Measurements from ENCODE around the gene CAPN2. TPM values are rescaled to one million over a fixed set of nuclear protein-coding genes. Genes with fewer than 3 reads are reported as not detected.
A peak's percentile ranks its signal among the peaks of the same experiment; 100 is the strongest.

CAPN2 gene
- polyA plus RNA-seq (2012; ENCODE audit: missing spikeins), result 43.2 TPM

GRCh38 chr1:223712194-223712849, at the start of gene CAPN2:
TSS of gene CAPN2 (plus strand) at chr1:223712539. CDS start at chr1:223712641, 102 bp downstream.
- no peak for TF ChIP-seq TAF1 (IDR thresholded peaks at IDR 0.05; ENCODE audit: borderline replicate concordance, low read depth, low read length)
- peak; percentile 65; the same call in 1 of the 2 replicates for TF ChIP-seq POLR2A (IDR thresholded peaks at IDR 0.05; ENCODE audit: low read depth, low read length)
- peak; percentile 82 for FAIRE-seq
- DNase-seq (ENCODE audit: insufficient read length), result peak; percentile 71

GRCh38 chr1:223662943-223663342, 49.4 kb upstream of the CAPN2 start:
- TF ChIP-seq POLR2A (IDR thresholded peaks at IDR 0.05; ENCODE audit: low read depth, low read length) (no peak), POLR2AphosphoS5 (IDR thresholded peaks at IDR 0.05; ENCODE audit: low read depth, low read length) (no peak), TAF1 (IDR thresholded peaks at IDR 0.05; ENCODE audit: borderline replicate concordance, low read depth, low read length) (no peak)

GRCh38 chr1:223664106-223664505, 48.2 kb upstream of the CAPN2 start:
- FAIRE-seq (no peak), DNase-seq (ENCODE audit: insufficient read length) (no peak)

More at GRCh38 chr1:223662943-223663342, 49.4 kb upstream of the CAPN2 start:
- FAIRE-seq (no peak), DNase-seq (ENCODE audit: insufficient read length) (no peak)

GRCh38 chr1:223665592-223666312, 46.6 kb upstream of the CAPN2 start, which contains the start of gene CAPN8:
TSS of gene CAPN8 (minus strand) at chr1:223665701. CDS start at chr1:223665646, 55 bp downstream.
- DNase-seq (ENCODE audit: insufficient read length) (no peak), FAIRE-seq (no peak)

More at GRCh38 chr1:223664106-223664505, 48.2 kb upstream of the CAPN2 start:
- TF ChIP-seq TAF1 (IDR thresholded peaks at IDR 0.05; ENCODE audit: borderline replicate concordance, low read depth, low read length) (no peak), POLR2A (IDR thresholded peaks at IDR 0.05; ENCODE audit: low read depth, low read length) (no peak), POLR2AphosphoS5 (IDR thresholded peaks at IDR 0.05; ENCODE audit: low read depth, low read length) (no peak)

GRCh38 chr1:223667484-223668182, 44.7 kb upstream of the CAPN2 start:
- FAIRE-seq, result no peak
- DNase-seq (ENCODE audit: insufficient read length), result no peak
- no peak for TF ChIP-seq POLR2A (IDR thresholded peaks at IDR 0.05; ENCODE audit: low read depth, low read length)
- no peak for TF ChIP-seq POLR2AphosphoS5 (IDR thresholded peaks at IDR 0.05; ENCODE audit: low read depth, low read length)
- TF ChIP-seq TAF1 (IDR thresholded peaks at IDR 0.05; ENCODE audit: borderline replicate concordance, low read depth, low read length), result no peak

More at GRCh38 chr1:223665592-223666312, 46.6 kb upstream of the CAPN2 start, which contains the start of gene CAPN8:
- TF ChIP-seq TAF1 (IDR thresholded peaks at IDR 0.05; ENCODE audit: borderline replicate concordance, low read depth, low read length), result no peak
- TF ChIP-seq POLR2A (IDR thresholded peaks at IDR 0.05; ENCODE audit: low read depth, low read length), result no peak
- no peak for TF ChIP-seq POLR2AphosphoS5 (IDR thresholded peaks at IDR 0.05; ENCODE audit: low read depth, low read length)

GRCh38 chr1:223669003-223669795, 43.1 kb upstream of the CAPN2 start:
- TF ChIP-seq POLR2AphosphoS5 (IDR thresholded peaks at IDR 0.05; ENCODE audit: low read depth, low read length) (no peak), TAF1 (IDR thresholded peaks at IDR 0.05; ENCODE audit: borderline replicate concordance, low read depth, low read length) (no peak), POLR2A (IDR thresholded peaks at IDR 0.05; ENCODE audit: low read depth, low read length) (no peak)
- no peak for FAIRE-seq
- no peak for DNase-seq (ENCODE audit: insufficient read length)

- TF ChIP-seq TAF1 (IDR thresholded peaks at IDR 0.05; ENCODE audit: borderline replicate concordance, low read depth, low read length), result no peak
- no peak for TF ChIP-seq POLR2AphosphoS5 (IDR thresholded peaks at IDR 0.05; ENCODE audit: low read depth, low read length)
- TF ChIP-seq POLR2A (IDR thresholded peaks at IDR 0.05; ENCODE audit: low read depth, low read length), result no peak
- no peak for DNase-seq (ENCODE audit: insufficient read length)
- FAIRE-seq, result no peak
These were observed 41.7 kb upstream of the CAPN2 start for GRCh38 chr1:223670458-223671159.

- TF ChIP-seq TAF1 (IDR thresholded peaks at IDR 0.05; ENCODE audit: borderline replicate concordance, low read depth, low read length) (no peak), POLR2A (IDR thresholded peaks at IDR 0.05; ENCODE audit: low read depth, low read length) (no peak), POLR2AphosphoS5 (IDR thresholded peaks at IDR 0.05; ENCODE audit: low read depth, low read length) (no peak)
- DNase-seq (ENCODE audit: insufficient read length), result no peak
- FAIRE-seq, result no peak
These were observed 38.0 kb upstream of the CAPN2 start for GRCh38 chr1:223674119-223674890.

GRCh38 chr1:223678841-223679240, 33.5 kb upstream of the CAPN2 start:
- FAIRE-seq (no peak), DNase-seq (ENCODE audit: insufficient read length) (no peak)
- TF ChIP-seq POLR2A (IDR thresholded peaks at IDR 0.05; ENCODE audit: low read depth, low read length) (no peak), POLR2AphosphoS5 (IDR thresholded peaks at IDR 0.05; ENCODE audit: low read depth, low read length) (no peak), TAF1 (IDR thresholded peaks at IDR 0.05; ENCODE audit: borderline replicate concordance, low read depth, low read length) (no peak)

Data from GM12892 (cell line).